Raji (cell line): ENCODE measurements around the gene BMPR1B.

Experiments used
- POLR2A ChIP-seq: IDR thresholded peaks from 2 replicates; pipeline ENCODE4 v1.6.1; 2011; ENCODE audit warnings: low read depth, low read length, control low read depth; ENCODE audit not compliant: insufficient read depth

BMPR1B gene

DNA sequence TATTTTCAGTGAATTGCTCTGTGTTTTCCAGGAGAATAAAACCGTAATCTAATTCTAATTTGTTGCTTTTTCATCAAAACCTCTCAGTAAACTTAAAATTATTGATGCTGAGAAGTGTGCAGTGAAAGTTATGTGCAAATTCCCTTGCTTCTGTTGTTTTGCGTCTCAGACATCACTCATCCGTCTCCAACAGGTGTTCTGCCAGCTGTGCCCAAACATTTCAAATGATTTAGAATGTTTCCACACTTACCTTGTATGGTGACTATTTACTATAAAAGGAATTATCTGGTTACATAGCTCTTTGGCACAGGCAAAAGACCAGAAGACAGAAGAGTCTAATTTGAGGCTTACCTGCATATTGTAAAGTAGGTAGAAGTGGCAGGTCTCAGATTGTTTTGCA, 184.0 kb downstream of the BMPR1B start:
- TF ChIP-seq POLR2A: no peak

DNA sequence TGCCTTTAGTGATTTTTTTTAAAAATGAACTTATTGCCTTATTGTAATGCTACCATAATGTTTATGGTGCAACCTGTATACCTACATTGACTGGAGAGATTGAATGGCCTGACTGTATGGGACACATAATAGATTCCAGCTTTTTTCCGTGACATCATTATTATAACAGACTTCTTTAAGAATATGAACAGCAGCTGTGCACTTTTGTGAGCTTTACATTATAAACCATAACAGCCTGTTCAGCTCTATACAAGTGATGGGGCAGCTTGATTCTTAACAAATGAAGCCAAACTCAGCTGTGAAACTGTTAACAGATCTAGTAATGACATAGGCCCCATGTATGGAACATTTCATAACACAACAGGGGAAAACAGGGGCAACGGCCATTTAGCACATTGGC, 187.0 kb downstream of the BMPR1B start:
- no peak for TF ChIP-seq POLR2A

DNA sequence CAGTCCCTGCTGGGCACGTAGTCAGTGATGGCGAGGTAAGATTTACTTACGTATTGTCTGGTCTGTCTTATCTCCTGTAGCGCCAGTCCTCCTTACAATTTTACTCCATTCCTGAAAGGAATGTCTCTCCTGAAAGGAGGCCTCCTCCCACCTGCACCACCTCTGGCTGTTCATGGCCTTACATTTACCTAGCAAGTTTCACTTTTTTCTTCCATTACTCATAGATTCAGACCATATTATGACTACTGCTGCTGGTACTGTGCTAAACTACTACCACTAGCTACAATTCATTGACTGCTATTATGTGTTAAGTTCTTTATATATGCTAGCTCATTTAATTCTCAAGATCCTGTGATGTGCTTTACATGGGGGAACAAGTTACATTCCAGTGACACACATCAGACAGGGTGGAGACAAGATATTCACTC, 189.9 kb downstream of the BMPR1B start:
- TF ChIP-seq POLR2A: no peak

DNA sequence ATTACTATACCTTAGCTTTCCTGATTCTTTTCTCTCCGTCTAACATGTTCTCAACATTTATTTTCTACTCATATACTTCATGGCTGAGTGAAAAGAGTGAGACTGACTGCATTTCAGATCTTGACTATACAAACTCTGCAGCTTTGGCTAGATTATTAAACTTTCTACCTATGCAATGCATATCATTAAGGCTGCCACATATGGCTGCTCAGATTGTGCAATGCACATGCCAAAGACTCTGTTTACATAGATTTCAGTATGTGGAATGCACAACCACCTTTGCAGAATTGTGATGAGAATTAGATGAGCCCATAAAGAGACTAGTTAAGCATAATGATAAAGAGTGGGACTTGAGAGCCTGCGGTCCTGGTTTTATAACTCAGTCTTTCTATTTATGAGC, 196.5 kb downstream of the BMPR1B start:
- no peak for TF ChIP-seq POLR2A

DNA sequence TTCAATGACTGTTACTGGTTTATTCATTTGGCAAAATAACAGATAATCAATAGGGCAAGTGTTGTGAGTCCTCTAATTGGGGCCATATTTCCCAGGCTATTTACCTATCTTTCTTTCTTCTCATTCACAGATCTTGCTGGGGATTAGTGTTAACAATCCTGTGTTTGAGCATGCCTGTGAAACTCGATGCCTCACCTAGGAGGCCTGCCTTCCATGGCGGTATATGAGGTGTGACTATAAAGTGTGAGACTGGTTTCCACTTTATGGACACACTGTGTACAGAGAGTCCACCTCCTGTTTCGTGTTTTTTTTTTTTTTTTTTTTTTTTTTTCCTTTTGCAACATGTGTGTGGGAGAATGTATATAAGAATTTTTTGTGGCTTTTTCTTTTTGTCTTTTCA, 199.3 kb downstream of the BMPR1B start:
- TF ChIP-seq POLR2A: no peak

DNA sequence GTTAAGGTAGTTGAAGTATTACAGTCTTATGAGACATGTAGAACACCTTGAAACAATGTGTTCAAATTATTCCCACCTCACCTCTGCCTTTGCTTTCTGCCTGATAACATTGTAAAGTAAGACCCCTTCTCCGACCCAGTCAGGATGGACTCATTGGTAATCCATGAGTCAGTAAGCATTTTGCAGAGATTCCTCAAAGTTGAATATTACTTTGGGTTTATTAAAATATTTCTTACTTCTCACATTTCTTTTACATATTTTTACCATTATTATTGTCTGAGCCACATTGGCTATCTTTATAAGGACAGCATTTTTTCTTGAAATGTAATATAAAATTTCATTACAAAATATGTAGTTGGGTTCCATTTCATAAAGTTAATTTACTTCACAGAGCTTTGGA, 201.6 kb downstream of the BMPR1B start:
- no peak for TF ChIP-seq POLR2A

DNA sequence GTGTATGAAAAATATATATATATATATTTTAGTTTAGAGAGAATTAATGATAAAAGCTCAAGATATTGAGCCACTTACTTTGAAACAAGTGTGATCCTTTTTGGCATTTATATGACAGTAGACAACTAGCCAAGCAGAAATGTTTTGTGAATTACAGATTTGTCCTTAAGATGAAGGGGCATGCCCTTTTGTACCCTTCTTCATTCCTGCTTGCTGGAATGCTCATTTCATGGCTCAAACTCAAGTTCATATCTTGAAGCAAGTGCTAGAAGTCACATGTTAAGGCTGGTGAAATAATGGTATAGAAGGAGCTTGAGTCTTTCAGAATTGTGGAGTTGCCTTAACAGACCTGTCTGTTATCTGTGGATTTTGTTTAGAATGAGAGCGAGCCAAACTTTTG, 203.0 kb downstream of the BMPR1B start:
- no peak for TF ChIP-seq POLR2A

DNA sequence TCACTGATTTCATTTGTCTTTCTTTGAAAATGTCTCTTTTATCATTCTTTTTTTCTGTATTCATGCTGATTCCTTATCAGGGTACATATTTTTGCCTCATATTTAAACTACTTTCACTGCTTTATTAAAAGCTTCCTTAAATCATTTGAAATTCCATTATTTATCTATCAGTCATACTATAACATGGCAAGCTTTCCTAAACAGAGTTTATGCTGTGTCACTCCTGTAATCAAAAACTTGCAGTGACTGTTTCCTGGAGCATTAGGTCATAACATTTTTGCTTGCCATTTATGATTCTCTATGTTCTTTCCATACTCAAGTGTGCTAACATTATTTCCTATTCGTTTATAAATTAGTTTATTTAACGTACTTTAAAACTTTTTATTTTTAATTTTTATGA, 203.7 kb downstream of the BMPR1B start:
- no peak for TF ChIP-seq POLR2A

DNA sequence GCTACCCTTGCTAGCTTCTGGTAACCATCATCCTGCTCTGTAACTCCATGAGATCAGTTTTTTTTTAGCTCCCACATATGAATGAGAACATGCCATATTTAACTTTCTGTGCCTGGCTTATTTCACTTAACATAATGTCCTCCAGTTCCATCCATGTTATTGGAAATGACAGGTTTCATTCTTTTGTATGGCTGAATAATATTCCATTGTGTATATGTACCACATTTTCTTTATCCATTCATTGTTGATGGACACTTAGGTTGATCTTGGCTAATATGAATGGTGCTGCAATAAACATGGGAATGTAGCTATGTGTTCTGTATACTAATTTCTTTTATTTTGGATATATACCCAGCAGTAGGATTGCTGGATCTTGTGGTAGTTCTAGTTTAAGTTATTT, 204.7 kb downstream of the BMPR1B start:
- TF ChIP-seq POLR2A: no peak

DNA sequence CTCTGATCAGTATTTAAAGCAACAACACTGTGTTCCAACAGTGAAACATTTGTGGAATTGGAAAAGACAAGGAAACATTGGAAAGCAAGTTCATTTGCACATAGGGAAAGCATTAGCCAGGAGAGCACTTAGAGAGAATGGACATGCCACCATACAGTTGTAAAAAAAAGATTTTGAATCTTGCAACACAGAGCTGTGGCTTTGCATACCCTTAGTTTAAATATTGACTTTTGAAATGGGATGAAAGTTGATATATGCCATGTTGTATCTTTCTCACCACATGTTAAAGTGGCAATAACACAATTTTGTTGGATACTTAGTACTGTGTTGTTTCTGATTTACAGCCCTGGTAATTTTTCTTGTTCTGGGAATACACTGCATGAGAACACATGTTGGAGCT, 208.1 kb downstream of the BMPR1B start:
- TF ChIP-seq POLR2A: no peak

DNA sequence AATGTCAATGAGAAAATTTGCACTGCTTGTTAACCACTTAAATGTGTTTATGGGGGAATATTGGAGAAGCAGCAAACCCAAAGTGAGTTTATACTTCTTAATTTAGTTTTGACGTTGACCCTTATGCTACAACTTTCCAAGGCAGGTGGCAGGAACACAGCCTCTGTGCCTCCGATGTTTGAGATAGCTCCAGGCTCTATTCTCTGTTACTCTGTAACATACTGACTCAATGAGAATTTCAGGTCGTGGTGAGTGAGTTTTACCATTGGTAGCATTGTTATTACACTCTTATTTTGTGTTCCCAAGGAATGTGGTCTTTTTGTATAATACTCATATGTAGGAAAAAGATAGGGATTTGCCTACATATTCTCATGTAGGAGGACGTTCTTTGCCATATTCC, 210.7 kb downstream of the BMPR1B start:
- no peak for TF ChIP-seq POLR2A

DNA sequence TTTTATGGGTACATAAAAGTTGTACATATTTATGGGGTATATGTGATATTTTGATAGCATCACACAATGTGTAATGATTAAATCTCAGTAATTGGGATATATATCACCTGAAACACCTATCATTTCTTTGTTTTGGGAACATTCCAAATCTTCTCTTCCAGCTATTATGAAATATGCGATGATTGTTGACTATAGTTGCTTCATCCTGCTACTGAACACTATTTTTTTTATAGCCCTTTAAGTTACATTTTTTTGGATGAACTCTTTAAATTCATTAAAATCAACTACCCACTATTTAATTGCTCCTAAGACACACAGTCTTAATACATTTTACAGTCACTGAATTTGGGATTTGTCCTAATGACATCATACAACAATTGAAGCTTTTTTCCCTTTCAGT, 212.9 kb downstream of the BMPR1B start:
- TF ChIP-seq POLR2A: no peak

DNA sequence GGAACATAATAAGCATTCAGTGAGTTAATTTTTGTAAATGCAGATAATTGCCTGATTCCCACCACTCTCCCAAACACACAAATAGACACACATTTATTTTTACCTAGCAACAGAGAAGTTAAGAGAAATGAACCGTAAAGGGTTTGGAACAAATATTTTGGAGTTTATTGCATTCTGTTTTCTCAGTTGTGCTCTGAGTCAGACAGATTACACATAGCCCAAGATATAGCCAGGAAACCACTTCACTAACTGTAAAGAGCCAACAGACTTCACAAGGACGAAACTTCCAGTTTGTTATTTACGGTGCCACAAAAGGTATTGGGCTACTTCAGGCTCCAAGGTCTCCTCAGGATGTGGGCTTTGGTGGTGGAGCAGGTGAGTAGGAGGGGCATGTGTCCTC, 217.0 kb downstream of the BMPR1B start:
- no peak for TF ChIP-seq POLR2A

DNA sequence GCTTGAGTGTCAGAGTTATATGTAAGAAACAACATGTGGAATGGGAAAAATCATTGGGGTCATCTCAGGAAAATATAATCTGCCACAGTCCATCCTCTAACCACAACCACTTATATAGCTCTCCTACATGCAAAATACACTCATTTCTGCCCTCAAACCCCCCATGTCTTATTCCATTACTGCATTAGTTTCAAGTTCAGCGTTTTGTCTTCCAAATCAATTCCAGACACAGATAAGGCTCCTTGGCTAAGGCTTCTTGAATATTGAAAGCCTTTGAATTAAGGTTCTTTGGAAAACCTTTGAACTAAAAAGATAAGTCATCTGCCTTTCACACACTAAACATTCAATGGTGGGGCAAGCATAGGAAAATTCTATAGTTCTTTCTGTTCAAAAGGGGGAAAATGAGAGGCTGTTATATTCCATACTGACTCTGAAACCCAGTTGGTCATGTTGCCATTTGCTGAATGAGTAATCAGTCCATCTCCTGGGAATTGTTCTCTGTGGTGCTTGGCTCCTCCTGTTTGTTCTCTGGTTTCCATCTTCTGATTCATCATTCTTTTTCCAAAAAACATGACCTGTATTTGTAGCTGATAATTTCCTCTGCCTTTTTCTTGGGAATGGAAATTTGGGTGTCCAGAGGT, 218.7 kb downstream of the BMPR1B start:
- no peak for TF ChIP-seq POLR2A

DNA sequence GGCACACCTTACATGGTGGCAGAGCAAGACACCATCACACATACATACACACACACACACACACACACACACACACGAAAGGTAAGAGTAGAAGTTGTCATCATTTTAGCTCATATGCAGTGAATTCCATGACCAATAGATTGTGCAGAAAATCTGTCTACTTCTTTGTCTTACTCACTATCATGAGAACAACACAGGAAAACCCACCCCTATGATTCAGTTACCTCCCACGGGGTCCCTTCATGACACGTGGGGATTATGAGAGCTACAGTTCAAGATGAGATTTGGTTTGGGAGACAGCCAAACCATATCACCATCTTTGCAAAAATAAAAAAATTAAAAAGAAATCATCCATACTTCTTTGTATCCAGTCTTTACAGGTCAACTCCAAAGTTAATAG, 221.1 kb downstream of the BMPR1B start:
- TF ChIP-seq POLR2A: no peak

DNA sequence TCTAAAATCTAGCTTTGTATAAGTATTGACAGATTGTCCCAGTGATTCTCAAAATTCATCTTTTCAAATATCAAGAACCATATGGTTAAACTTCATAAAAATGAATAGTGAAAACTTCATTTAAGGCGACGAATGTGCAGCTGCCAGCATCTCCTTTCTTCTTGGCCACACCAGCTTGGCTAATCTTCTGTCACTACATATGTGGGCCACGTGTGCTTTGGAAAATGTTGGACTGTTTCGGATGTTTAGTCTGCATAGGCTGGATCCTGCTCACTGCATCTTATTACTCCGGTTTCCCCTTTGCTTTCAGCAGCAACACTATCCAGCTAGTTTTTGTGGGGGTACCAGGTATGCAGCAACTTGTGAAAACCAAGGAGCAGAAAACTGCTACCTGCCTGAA, 221.9 kb downstream of the BMPR1B start:
- no peak for TF ChIP-seq POLR2A

DNA sequence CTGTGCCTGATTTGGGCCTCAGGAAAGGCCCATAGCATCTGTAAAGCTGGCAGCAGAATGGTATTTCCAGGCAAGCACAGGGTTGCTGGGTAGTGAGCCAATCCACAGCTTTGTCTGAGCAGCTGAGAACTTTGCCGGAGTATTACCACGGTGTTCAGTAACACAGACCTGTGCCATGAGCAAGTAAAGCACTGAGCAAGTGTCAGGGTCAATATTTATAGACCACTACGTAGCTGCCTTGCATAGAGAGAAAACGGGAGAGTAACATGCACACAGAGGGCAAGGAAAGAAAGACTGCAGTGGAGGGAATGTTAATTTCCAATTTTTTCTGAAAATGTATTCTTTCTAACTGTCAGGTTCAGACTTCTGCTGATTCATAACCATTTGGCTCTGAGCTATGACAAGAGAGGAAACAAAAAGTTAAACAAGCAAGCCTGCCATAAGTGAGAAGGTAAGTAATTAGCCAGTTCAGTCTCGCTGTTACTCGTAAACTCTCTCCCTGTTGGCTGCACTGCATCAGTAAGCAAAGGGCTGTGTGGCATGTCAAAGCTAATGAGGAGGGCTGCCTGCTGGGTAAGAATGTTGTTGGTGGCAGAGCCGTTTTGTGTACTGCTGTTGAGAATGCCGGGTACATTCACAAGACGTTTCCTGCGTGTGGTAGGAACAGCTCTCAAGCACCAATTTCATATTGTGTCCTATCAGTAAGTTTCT, 238.1 kb downstream of the BMPR1B start:
- no peak for TF ChIP-seq POLR2A
